Pulmonary artery endothelial cell (primary cell): ENCODE data around the gene DENND6B. TPM values are rescaled to one million over a fixed set of nuclear protein-coding genes. Genes with fewer than 3 reads are reported as not detected.

ENCODE experiments used
- DNase-seq: peaks from one replicate; pipeline ENCODE4 v3.0.0-alpha.2; 2011; ENCODE audit warnings: low read depth, low spot score
- total RNA-seq: library from RNA; depleted of rRNA; stranded (reverse); fragments of >200 nt; gene quantifications from 2 replicates; pipeline ENCODE4 v1.2.3, GENCODE V29; 2014

DENND6B gene
- total RNA-seq, 1 donor from 2014 or later = 1.3 TPM

DNA sequence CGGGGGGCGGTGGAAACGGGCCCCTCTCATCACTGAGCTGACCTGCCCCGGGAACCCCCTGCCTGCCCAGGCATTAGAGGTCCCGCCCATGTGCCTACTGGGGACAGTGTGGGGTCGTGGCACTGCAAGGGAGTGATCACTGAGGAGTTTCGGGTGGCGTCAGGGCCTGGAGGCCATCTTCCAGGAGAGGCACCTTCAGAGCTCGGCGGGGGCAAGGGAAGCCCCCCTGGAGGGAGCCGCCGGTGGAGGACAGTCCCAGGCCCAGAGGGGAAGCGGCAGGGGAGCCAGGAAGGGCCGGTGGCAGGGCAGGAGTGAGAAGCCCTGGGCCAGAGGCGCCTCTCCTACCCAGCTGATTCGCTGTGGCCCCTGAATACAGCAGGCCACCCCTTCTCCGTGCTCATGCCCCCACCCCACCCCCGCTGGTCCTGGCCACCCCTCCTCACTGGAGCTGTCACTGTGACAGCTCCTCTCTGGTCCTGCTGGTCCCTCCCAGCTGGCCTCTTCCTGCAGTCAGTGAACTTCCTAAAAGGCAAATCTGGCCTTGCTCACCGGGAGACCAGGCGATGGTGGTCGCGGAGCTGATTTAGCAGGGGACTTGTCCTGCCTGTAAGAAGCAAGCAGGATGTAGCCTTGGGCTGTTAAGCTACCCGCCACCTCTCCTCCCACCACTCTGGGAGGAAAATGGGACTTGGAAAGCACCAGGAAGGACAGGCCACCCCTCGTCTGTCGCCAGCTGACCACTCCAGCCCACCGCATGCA, 54.6 kb downstream of the DENND6B start:
- DNase-seq = no peak

- no peak for DNase-seq
These were observed 55.3 kb downstream of the DENND6B start for GRCh38 chr22:50271519-50271970.

DNA sequence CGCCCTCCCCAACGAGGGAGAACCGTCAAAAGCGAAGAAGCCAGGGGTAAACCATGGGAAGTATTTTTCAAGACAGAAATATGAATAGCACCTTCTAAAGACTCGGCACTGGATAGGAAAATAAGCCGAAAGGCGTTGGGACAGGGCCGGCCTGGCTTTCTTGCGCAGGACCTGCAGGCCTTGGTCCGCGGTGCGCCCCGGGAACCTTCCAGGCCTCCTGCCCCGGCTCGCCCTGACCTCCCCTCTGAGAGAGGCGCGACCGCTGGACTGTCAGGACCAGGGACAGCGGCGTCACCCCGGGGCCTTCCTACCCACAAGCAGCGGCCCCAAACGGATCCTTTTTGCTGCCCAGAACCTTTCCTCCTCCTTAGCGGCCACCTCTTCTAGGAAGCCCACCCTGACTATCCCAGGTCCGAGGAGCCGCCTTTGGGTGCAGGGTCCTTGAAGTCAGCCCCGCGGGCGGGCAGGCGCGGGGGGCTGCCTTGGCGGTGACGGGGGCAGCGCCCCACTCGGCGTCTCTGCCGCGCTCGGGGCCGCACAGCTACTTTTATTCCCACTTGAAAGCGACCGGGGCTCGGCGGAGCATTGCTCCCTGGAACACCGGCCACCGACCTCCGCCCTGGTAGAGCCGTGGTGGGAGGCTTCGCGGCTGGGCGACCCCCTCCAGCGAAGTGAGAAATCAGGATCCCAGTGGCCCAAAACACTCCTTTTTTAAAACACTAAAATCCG, 56.0 kb downstream of the DENND6B start:
- no peak for DNase-seq

DNA sequence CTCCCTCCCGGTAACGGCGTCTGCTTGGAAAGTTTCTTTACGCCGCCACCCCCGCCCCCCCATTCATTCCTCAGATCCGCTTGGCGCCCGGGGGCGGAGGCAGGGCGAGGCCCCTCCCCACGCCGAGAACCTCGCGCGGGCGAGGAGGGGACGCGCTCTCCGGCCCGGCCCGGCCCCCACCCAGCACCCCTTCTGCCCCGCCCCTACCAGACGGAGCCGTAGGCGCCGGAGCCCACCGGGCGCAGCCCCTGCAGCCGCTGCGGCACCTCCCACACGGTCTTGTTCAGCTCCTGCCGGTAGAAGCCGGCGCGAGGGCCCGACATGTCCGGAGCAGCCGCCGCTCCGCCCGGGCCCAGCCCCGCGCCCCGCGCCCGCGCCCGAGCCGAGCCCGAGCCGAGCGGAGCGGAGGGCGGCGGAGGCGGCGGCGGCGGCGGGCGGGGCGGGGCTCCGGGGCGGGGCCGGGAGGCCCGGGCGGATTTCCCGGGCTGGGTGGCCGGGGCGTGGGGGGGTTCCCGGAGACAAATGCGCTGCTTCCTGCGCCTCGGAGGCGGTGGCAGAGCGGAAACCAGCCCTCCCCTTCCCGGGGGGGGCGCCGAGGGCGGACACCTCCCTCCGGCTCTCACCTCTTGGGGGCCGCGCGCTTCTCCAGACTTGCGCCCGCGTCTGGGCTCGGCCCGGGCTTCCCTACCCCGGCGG, 56.7 kb downstream of the DENND6B start, which contains the start of gene MAPK11:
Gene MAPK11, minus strand, starts transcription at position 411 of the 696 bp plus-strand sequence. Its CDS starts 88 bp downstream, at position 323.
- DNase-seq = no peak

GRCh38 chr22:50269573-50269969, 57.2 kb downstream of the DENND6B start:
- no peak for DNase-seq

DNA sequence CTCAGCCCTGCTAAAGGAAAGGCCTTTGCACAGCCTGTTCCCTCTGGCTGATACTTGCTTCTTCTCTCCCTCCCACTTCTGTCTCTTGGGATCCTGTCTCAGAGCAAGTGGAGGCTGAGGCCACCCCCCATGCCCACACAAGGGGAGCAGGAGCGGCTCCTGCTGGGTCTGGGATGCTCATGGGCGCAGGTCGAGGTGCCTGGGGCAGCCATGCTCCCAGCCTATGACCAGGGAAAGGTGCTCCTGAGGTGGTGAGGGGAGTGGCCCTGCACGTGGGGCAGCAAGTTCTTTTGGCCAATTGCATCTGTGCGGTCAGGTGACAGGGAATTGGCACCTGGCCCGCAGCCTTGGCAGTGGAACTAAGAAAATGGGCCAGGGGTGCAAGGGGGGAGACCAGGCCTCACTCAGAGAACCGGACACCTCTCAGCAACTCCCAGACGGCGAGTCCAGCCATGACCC, 58.1 kb downstream of the DENND6B start:
- no peak for DNase-seq

DNA sequence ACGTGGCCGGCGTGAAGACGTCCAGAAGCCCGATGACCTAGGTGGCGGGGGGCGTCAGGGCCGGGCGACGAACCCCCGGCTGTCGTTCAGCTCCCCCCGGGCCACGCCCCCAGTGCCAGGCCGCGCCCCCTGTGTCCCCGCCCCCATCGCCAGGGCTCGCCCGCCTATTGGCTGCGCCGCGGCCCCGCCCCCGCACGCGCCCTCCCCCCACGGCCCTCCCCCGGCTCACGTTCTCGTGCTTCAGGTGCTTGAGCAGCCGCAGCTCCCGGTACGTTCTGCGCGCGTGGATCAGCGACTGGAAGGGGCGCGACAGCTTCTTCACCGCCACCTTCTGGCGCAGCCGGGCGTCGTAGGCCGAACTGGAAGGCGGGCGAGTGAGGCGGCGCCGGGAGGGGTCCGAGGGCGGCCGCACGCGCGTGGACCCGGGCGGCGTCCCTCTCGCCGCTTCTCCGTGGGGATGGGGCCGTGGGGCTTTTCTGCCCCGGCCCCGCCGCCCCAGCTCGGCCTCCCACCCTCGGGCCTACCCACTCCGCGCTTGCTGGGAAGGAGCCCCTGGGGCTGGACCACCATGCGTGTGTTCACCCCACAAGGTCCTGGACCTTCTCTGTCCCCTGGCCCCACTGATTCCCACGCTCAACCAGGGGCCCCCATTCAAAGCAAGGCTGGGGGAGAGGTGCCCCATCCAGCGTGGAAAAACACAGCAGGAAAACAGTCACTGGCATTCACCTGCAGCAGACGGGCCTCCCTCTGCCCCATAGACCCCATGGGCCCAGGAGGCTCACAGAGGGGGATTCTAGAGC, 59.0 kb downstream of the DENND6B start:
- no peak for DNase-seq

GRCh38 chr22:50266994-50267393, 59.8 kb downstream of the DENND6B start:
- no peak for DNase-seq

DNA sequence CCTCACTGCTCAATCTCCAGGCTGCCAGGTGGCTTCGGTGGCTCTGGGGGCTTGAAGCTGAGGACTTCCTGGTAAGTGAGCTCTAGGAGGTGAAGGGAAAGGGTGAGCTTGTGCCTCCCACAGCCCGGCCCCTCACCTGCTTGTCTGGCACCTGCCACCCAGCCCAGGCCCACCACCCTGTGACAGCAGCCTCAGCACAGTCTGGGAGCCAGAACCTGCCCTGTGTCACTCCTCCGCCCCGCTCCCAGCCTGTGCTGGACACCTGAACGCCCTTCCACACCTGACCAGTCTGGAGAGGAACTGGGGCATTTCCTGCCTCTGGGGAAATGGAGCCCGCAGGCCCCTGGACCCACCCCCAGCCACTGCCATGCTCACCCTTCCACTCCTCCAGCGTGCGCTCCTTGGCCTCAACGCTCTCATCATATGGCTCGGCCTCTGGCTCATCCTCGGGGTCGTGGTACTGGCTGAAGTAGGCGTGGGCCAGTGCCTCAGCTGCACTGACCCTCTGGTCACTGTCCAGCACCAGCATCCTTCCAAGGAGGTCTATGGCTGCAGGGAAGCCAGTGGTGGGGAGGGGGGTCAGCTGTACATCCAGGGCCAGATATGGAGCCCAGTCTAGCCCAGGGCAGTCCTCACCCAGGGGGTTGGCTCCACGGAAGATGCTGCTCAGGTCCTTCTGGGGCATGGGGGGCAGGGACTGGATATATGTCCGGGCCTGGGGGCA, 61.7 kb downstream of the DENND6B start:
- no peak for DNase-seq

GRCh38 chr22:50264104-50264745, 62.6 kb downstream of the DENND6B start:
- no peak for DNase-seq

GRCh38 chr22:50262973-50263617, 63.7 kb downstream of the DENND6B start:
- no peak for DNase-seq

- no peak for DNase-seq
These were observed 64.3 kb downstream of the DENND6B start for GRCh38 chr22:50262460-50262911.

DNA sequence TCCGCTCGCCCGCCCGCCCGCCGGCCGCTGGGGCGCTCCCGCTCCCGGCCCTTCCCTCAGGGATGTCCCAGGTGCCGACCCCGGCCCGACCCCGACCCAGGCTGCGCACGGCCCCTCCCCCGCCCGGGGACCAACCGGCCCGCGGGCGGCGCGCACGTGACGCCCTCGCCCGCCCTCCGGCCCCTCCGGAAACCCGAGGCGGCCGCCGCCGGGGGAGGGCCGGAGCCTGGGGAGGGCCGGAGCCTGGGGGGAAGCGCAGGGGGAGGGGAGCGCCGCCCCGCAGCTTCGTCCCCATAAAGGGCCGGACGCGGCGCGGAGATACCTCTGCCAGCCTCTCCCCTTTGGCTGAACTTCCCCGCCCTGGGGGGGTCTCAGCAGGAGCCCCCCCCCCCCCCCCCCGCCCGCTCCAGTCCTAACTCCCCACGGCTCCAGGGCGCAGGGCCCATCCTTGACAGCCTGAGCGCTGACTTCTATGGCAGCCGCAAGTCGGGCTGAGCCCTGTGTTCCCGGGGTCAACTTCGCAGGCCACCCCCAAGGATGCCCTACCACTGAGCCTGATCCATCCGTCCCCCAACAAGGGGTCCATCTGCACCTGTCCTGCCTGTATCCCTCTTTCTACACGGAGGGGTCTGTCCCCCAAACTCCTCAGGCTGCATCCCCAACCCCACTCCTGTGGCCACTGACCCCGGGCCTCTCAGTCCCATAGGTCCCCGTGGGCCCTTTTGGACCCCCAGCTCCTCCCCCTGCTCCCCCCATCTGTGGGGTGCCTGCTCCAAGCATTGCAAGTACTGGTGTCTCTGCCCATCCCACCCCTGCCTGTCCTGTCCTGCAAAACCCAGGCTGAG, 65.0 kb downstream of the DENND6B start, which contains the start of gene MAPK12:
Gene MAPK12, minus strand, starts transcription at position 69 of the 845 bp plus-strand sequence. CDS start 174 bp downstream, outside the sequence.
- DNase-seq = no peak

DNA sequence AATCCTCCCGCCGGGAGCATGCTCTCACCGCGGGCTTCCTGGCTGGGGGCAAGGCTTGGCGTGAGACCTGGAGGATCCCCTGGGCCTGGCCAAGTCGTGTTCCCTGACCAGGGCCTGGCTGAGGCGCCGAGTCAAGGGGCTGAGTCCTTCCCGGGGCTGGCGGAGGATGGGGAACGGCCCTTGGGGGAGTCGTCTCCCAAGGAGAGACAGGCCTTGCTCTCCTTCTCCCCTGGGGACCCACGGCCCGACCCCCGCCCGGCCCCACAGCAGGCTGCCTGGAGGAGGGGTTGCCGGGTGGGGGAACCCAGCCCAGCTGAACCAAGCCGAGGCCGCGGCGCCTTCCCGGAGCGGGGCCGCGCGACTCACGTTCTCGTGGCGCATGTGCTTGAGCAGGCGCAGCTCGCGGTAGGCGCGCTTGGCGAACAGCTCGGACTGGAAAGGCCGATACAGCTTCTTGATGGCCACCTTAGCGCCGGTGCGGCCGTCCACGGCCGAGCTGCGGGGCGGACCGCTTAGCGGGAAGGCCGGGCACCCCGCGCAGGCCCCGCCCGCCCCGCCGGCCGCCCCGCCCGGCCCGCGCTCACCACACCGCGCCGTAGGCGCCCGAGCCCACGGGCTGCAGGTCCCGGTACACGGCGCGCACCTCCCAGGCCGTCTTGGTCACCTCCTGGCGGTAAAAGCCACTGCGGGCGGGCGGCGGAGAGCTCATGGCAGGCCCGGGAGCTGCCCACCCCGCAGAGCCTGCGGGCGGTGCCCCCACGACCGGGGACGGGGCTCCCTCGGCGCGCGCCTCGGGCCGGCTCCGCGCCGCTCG, 65.8 kb downstream of the DENND6B start:
- DNase-seq = no peak

- DNase-seq = no peak
These were observed 66.4 kb downstream of the DENND6B start for GRCh38 chr22:50260434-50260800.

- no peak for DNase-seq
These were observed 67.5 kb downstream of the DENND6B start for GRCh38 chr22:50259302-50259701.
